ENCODE data around the gene SLC1A3.

SLC1A3 gene

GRCh38 chr5:36599986-36600779, 6.2 kb upstream of the SLC1A3 start:
- FAIRE-seq, result no peak
- peak; percentile 44 for DNase-seq (ENCODE audit: low spot score)

- FAIRE-seq (no peak), DNase-seq (ENCODE audit: low spot score) (no peak)
These were observed 5.4 kb upstream of the SLC1A3 start for GRCh38 chr5:36600917-36601527.

- FAIRE-seq, result no peak
- no peak for DNase-seq (ENCODE audit: low spot score)
These were observed 3.6 kb upstream of the SLC1A3 start for GRCh38 chr5:36602704-36603321.

- DNase-seq (ENCODE audit: low spot score) (no peak), FAIRE-seq (no peak)
These were observed 1.2 kb upstream of the SLC1A3 start for GRCh38 chr5:36605241-36605640.

- FAIRE-seq (no peak), DNase-seq (ENCODE audit: low spot score) (no peak)
These were observed 374 bp upstream of the SLC1A3 start for GRCh38 chr5:36606036-36606427.

- FAIRE-seq, result peak; percentile 29
- peak; percentile 27 for DNase-seq (ENCODE audit: low spot score)
These were observed 737 bp downstream of the SLC1A3 start for GRCh38 chr5:36607114-36607571.

GRCh38 chr5:36607838-36608783, 1.7 kb downstream of the SLC1A3 start:
- DNase-seq (ENCODE audit: low spot score) (no peak), FAIRE-seq (no peak)

- FAIRE-seq (no peak), DNase-seq (ENCODE audit: low spot score) (no peak)
These were observed 4.2 kb downstream of the SLC1A3 start for GRCh38 chr5:36610621-36611020.

GRCh38 chr5:36611520-36612274, 5.3 kb downstream of the SLC1A3 start:
- DNase-seq (ENCODE audit: low spot score) (no peak), FAIRE-seq (no peak)

GRCh38 chr5:36613241-36613640, 6.8 kb downstream of the SLC1A3 start:
- no peak for FAIRE-seq
- DNase-seq (ENCODE audit: low spot score), result no peak

GRCh38 chr5:36613771-36614656, 7.6 kb downstream of the SLC1A3 start:
- FAIRE-seq, result no peak
- DNase-seq (ENCODE audit: low spot score), result no peak

- DNase-seq (ENCODE audit: low spot score) (no peak), FAIRE-seq (no peak)
These were observed 8.4 kb downstream of the SLC1A3 start for GRCh38 chr5:36614657-36615308.

- FAIRE-seq (no peak), DNase-seq (ENCODE audit: low spot score) (no peak)
These were observed 12.7 kb downstream of the SLC1A3 start for GRCh38 chr5:36619012-36619635.

- no peak for DNase-seq (ENCODE audit: low spot score)
- FAIRE-seq, result no peak
These were observed 15.6 kb downstream of the SLC1A3 start for GRCh38 chr5:36621985-36622384.

- FAIRE-seq (no peak), DNase-seq (ENCODE audit: low spot score) (no peak)
These were observed 17.4 kb downstream of the SLC1A3 start for GRCh38 chr5:36623832-36624231.

- no peak for DNase-seq (ENCODE audit: low spot score)
- FAIRE-seq, result no peak
These were observed 17.9 kb downstream of the SLC1A3 start for GRCh38 chr5:36624277-36624676.

- FAIRE-seq, result no peak
- no peak for DNase-seq (ENCODE audit: low spot score)
These were observed 22.3 kb downstream of the SLC1A3 start for GRCh38 chr5:36628695-36629094.

GRCh38 chr5:36629729-36630128, 23.3 kb downstream of the SLC1A3 start:
- FAIRE-seq (no peak), DNase-seq (ENCODE audit: low spot score) (no peak)

Data from RCC 7860 (cell line).